Kidney epithelial cell (primary cell): Measurements from ENCODE around the gene CFAP299. TPM values are rescaled to one million over a fixed set of nuclear protein-coding genes. Genes with fewer than 3 reads are reported as not detected.

Experiments used
- DNase-seq: peaks from one replicate; pipeline ENCODE4 v3.0.0-alpha.2; 2010; ENCODE audit warnings: low read depth
- H3K27me3 ChIP-seq: 2 replicates; pipeline ENCODE4 v1.6.0; 2011; ENCODE audit warnings: low read length; ENCODE audit not compliant: control insufficient read depth, insufficient read depth
- H3K36me3 ChIP-seq: 2 replicates; pipeline ENCODE4 v1.5.1; 2011; ENCODE audit warnings: low read length; ENCODE audit not compliant: control insufficient read depth, insufficient read depth
- H3K4me3 ChIP-seq: 2 replicates; pipeline ENCODE4 v1.5.1; 2011; ENCODE audit warnings: low read depth, mild to moderate bottlenecking, control low read depth, low read length
- CTCF ChIP-seq: IDR thresholded peaks from 2 replicates; pipeline ENCODE4 v1.5.1; 2011; ENCODE audit warnings: mild to moderate bottlenecking, moderate library complexity, low read length, control low read depth, inconsistent platforms; ENCODE audit not compliant: insufficient read depth, poor library complexity, severe bottlenecking
- total RNA-seq: library from RNA; depleted of rRNA; stranded (reverse); fragments of >200 nt; gene quantifications from 2 replicates; pipeline ENCODE4 v1.2.3, GENCODE V29; 2015

CFAP299 gene
- total RNA-seq, 1 donor from 2014 or later, result not detected

DNA sequence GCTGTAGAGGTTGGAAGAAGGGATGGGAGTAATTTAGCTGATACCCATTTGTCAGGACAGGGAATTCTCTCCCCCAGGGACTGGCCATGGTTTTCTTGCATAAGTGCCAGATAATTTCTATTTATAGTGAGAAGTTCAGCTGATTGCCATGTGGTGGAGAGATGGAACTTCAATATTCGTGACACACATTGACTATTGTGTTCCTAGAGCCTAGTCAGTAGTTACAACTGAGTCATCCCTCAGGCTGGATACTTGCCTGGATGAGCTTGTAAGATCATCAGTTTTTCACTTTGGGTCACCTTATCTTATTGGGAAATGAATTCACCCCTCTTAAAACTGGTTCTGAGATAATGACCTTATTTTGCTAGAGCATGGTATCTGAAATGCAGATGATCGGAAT, 32.2 kb downstream of the CFAP299 start:
- H3K36me3 ChIP-seq, result no peaks in the 10 kb centered on the region
- H3K4me3 ChIP-seq, result no peak overlapping the region
- no peak for DNase-seq
- no peak for TF ChIP-seq CTCF
- H3K27me3 ChIP-seq, result no peaks in the 10 kb centered on the region

DNA sequence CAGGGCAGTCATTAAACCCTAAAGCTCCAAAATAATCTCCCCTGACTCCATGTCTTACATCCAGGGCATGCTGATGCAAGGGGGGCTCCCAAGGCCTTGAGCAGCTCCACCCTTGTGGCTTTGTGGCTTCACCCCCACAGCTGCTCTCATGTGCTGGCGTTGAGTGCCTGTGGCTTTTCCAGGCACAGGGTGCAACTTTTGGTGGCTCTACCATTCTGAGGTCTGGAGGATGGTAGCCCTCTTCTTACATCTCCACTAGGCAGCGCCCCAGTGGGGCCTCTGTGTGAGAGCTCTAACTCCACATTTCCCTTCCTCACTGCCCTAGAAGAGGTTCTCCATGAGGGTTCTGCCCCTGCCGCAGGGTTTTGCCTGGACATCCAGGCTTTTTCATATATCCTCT, 35.1 kb downstream of the CFAP299 start:
- Histone ChIP-seq H3K4me3 (no peak overlapping the region), H3K36me3 (no peaks in the 10 kb centered on the region), H3K27me3 (no peaks in the 10 kb centered on the region)
- no peak for DNase-seq
- no peak for TF ChIP-seq CTCF

DNA sequence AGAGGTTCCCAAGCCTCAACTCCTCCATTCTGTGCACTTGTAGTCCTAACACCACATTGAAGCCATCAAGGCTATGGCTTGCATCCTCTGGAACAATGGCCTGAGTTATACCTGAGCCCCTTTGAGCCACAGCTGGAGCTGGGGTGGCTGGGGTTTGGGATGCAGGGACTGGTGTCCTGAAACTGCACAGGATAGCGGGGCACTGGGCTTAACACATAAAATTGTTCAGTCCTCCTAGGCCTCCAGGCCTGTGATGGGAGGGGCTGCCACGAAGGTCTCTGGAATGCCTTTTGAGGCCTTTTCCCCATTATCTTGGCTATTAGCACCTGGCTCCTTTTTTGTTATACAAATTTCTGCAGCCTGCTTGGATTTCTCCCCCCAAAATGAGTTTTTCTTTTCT, 35.5 kb downstream of the CFAP299 start:
- TF ChIP-seq CTCF, result no peak

DNA sequence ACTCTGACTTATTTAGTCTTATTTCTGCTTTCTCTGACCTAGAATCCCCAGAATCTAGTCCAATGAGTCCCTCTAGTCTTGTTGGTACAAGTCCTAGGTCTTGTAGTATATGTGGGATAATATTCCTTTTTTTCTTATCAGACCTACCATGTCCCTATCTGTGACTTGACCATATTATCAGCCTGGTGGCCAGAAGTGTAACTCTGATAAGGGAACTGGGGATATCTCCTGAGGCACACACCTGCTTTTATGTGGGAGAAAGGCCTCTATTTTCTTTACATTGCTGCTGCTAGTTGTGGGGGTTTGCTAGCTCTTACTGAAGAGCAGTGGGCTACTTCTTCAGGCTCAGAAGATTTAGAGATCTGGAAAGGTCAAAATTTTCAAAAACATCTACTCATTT, 38.6 kb downstream of the CFAP299 start:
- no peak for TF ChIP-seq CTCF
- DNase-seq, result no peak
- Histone ChIP-seq H3K36me3 (no peaks in the 10 kb centered on the region), H3K4me3 (no peak overlapping the region), H3K27me3 (no peaks in the 10 kb centered on the region)

More for the DNA sequence above, 35.5 kb downstream of the CFAP299 start:
- Histone ChIP-seq H3K27me3 (no peaks in the 10 kb centered on the region), H3K4me3 (no peak overlapping the region), H3K36me3 (no peaks in the 10 kb centered on the region)
- no peak for DNase-seq

DNA sequence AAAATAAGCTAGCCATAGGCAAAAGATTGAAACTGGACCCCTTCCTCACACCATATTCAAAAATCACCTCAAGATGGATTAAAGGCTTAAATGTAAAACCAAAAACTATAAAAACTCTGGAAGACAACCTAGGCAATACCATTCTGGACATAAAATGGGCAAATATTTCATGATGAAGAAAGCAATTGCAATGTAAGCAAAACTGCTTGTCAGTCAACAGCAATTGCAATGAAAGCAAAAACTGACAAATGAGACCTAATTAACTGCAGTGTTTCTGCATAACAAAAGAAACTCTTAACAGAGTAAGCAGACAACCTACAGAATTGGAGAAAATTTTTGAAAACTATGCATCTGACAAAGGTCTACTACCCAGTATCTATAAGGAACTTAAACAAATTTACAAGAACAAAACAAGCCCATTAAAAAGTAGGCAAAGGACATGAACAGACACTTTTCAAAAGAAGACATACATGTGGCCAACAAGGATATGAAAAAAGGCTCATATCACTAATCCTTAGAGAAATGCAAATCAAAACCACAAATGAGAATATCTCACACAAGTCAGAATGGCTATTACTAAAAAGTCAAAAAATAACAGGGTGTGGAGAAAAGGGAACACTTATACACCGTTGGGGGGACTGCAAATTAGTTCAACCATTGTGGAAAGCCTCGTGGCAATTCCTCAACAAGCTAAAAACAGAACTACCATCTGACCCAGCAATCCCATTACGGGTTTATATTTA, 46.7 kb downstream of the CFAP299 start:
- no peak for TF ChIP-seq CTCF
- H3K4me3 ChIP-seq, result no peak overlapping the region
- H3K36me3 ChIP-seq, result no peaks in the 10 kb centered on the region
- no peaks in the 10 kb centered on the region for H3K27me3 ChIP-seq
- no peak for DNase-seq

GRCh38 chr4:80385397-80386280, 50.1 kb downstream of the CFAP299 start:
- Histone ChIP-seq H3K4me3 (no peak overlapping the region), H3K27me3 (no peaks in the 10 kb centered on the region), H3K36me3 (no peaks in the 10 kb centered on the region)
- DNase-seq, result no peak
- TF ChIP-seq CTCF, result no peak
